PFSK-1 (cell line): Measurements from ENCODE around the gene SLC12A8.

Experiments used
- POLR2AphosphoS5 ChIP-seq: IDR thresholded peaks from 2 replicates; pipeline ENCODE4 v1.6.1; 2012; ENCODE audit warnings: low read depth, mild to moderate bottlenecking, control low read depth, low read length, moderate library complexity
- REST ChIP-seq, 2 experiments: IDR thresholded peaks; 2 replicates each; pipeline versions ENCODE4 v1.6.1 to v1.8.0; 2011 to 2012; ENCODE audit warnings: low read depth in 2 of 2, low read length in 2 of 2, control low read depth in 1 of 2, inconsistent platforms in 1 of 2, mild to moderate bottlenecking in 1 of 2, moderate library complexity in 1 of 2; ENCODE audit not compliant: insufficient read depth in 1 of 2
- TAF1 ChIP-seq: IDR thresholded peaks from 2 replicates; pipeline ENCODE4 v1.6.1; 2012; ENCODE audit warnings: low read length, control low read depth, borderline replicate concordance; ENCODE audit not compliant: insufficient read depth

GRCh38 chr3:125107363-125107762 lies 105.2 kb downstream of the SLC12A8 start:
- TF ChIP-seq TAF1 (no peak), POLR2AphosphoS5 (no peak), REST (IDR thresholded peaks at IDR 0.05; ENCODE audit: insufficient read depth in 1 of 2, low read depth in 2 of 2, low read length in 2 of 2) (no peak)
